Left kidney (tissue), 2 donors: ENCODE results near the gene MYOM1. TPM values are rescaled to one million over a fixed set of nuclear protein-coding genes. Genes with fewer than 3 reads are reported as not detected.
"Not testable (repeated sequence)": the region's sequence is repeated elsewhere in the genome, so short reads cannot be mapped to it uniquely, and the experiment has no call there.

Source experiments
- DNase-seq: peaks from one replicate; pipeline ENCODE4 v3.0.0-alpha.2; 2013
- polyA plus RNA-seq: library from polyadenylated mRNA; unstranded; fragments of 120-200 nt; gene quantifications from one replicate; pipeline ENCODE4 v1.2.1, GENCODE V29; 2013; ENCODE audit not compliant: insufficient read length

Gene MYOM1
- polyA plus RNA-seq, 1 donor, result 8.3 TPM

GRCh38 chr18:3086871-3087270 lies 132.9 kb downstream of the MYOM1 start:
- no peak for DNase-seq

DNA sequence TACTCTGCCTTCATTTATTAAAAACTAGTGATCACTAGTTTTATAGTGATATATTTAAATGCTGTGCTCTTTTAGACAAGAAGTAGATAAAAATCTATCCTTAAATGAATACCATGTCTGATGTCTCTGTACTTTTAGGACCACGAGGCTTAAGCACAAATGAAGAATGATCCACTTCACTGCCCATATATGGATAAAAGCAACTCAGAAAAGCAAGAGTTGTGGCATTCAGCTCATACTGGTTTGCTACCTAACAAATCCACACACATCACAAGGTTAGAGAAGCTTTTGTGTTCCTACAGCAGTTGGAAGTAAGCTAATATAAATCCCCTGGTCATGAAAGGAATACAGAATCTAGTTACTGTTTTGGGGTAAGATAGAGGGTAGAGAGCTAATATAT lies 134.2 kb downstream of the MYOM1 start:
- no peak for DNase-seq

- DNase-seq, result no peak
Observed at GRCh38 chr18:3084206-3084605, 135.6 kb downstream of the MYOM1 start.

- DNase-seq, result no peak
Observed at GRCh38 chr18:3083766-3084165, 136.0 kb downstream of the MYOM1 start.

- no peak for DNase-seq
Observed at GRCh38 chr18:3081584-3081991, 138.2 kb downstream of the MYOM1 start.

- DNase-seq, result no peak
Observed at GRCh38 chr18:3079653-3080052, 140.1 kb downstream of the MYOM1 start.

DNA sequence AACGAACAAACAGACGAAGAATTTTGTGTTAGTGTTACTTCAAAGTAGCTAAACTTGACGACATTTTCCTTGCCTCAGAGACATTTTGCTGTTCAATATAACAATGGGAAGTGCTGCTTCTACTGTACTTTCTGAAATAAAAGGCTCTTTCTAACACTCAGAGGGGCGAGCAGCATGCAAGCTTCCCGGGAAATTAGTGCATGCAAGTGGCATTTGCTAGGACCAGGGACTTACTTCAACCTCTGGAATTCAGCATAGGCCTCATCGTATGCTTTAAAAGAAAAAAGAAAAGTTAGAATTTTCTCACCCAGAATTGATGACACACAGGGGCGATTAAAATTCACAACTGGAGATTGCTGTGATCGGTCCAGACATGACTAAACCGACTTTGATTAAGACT lies 144.3 kb downstream of the MYOM1 start:
- DNase-seq, result no peak

DNA sequence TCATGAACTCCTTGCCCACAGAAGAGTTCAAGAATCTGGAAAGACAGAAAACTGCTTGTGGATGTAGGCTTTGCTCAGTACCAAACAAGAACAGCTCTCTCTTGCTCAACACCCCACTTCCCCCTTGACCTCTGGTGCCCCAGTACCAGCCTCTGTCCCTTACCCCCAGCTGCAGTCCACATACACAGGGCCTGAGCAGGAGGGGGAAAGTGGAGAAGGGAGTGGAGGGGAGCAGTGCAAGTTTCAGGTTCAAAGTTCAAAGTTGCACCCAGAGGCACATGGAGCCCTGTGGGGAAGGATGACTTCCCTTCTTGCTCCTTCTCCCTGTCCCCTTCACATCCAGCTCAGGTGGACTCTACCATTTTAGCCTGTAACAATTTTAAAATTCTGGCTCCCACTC lies 145.7 kb downstream of the MYOM1 start:
- DNase-seq, result no peak

- DNase-seq, result not testable (repeated sequence)
Observed at GRCh38 chr18:3073353-3073752, 146.4 kb downstream of the MYOM1 start.

GRCh38 chr18:3071676-3072075 lies 148.1 kb downstream of the MYOM1 start:
- DNase-seq, result no peak

- DNase-seq, result no peak
Observed at GRCh38 chr18:3069671-3070433, 149.9 kb downstream of the MYOM1 start.

GRCh38 chr18:3067722-3068121 lies 152.0 kb downstream of the MYOM1 start:
- no peak for DNase-seq

DNA sequence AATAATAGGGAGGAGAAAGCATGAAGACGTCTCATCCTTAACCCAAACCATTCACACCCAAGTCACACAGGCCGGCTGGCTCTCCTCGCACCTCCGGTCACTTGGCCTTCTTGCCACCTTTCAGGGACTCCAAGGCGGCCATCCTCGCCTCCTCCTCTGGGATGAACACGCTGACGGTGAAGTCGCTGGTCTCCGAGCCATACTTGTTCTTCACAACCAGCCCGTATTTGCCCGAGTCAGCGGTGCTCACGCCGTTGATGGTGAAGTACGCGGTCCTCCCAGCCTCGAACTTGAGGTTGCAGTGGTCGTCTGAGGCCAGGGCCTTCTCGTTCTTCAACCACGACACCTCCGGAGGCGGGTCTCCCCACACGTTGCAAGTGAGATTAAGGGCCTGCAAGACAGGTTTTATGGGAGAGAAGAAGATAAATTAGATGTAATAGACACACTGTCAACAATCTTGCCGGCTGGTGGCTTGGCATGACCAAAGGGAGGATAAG lies 152.6 kb downstream of the MYOM1 start:
- DNase-seq, result no peak

DNA sequence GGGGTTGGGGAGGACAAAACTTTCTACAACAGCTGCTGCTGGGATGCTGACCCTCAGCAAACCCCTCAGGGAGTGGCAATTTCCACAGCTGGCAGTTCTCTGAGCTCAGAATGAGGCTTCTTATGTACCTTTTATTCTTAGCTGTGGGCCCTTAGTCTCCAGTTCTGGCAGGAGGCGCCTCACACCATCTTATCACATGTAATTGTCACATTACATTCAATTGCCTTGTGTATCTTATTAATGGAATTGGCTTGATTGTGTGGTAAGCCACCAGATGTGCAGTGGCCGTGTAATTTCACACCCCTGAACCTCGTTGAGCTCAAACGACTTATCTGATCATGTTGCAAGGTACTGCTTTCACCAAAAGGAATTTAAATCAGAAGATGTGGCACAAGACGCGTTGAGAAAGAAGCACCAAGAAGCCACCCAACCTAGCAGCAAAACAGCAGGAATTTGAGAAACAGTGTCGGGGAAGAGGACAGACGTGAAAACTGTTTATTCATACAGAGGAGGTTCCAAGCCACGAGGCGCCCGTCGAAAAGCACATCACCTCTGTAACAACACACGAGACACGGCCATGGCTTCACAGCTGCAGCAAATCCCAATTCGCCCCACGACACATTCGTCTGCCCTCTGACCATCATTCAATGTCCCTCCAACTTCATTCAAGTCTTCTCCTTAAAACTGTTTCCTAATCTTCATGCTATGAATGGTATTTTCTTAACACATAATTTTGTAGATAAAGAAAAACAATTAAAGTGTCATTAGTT lies 153.2 kb downstream of the MYOM1 start:
- no peak for DNase-seq

GRCh38 chr18:3063766-3064165 lies 156.0 kb downstream of the MYOM1 start:
- not testable (repeated sequence) for DNase-seq

- peak; percentile 70 for DNase-seq
Observed at GRCh38 chr18:3062798-3063680, 156.7 kb downstream of the MYOM1 start.

DNA sequence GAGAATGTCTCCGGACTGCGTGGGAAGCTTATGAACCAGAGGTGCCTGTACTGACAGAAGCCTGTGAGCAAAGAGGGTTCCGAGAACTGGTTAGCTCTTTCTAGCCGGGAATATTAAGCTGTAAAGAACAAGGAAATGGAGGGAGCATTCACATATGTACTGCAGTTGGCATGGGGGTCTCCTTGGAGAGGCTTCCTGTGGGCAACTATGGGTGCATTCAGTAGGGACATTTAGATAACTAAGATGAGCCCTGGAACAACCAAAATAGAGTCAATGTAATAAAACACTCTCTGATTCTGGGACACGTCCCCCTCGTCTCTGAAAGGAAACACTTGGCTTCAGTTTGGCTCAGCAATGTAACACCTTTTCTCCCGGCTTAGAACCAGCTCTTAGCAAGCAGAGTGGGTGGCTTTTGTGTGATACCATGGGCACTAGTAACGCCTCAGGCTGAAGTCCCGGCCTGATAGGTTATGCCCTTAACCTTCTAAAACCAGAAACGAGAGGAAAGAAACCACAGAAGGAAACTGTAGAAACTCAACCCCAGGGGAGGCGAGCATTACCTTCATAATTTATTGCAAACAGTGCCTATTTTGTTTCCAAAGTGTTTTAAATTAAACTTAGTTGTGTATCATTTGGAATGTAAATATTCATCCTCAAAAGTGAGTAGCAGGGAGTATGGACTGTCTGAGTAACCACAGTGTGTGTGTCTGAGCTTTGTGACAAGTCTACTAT lies 158.0 kb downstream of the MYOM1 start:
- DNase-seq, result peak; percentile 50

DNA sequence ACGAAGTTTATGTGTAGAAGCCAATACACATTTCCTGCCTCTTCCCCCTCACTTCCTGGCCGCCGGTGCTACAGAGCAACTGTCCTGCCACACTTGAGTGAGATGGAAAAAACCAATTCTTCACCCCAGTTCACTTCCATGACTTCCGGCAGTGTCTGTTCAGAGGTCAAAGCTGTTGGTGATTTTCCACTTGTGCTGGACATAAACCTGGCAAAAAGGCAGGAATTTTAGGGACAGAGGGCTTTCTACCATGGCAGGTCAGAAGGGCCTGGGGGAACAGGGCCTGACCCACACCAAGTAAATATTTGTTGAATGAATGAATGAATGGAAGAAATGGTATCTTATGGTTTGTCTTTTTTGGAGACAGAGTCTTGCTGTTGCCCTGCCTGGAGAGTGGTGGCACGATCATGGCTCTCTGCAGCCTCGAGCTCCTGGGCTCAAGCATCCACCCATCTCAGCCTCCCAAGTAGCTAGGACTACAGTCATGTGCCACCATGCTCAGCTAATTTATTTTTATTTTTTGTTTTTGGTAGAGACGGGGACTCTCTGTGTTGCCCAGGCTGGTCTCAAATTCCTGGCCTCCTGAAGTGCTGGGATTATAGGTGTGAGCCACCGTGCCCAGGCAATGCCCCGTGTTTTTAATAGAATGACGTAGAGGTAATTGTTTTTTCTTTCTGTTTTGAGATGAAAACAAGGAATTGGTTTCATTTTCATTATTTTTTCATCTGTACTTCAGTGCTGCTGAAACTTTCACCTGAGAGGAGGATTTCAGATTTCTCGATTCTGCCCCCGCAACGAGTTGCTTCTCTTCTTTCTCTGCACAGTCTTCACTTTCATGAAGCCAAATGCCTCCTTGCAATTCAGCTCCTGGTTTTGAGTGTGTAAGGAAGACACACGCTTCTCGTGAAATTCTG lies 158.8 kb downstream of the MYOM1 start:
- no peak for DNase-seq

DNA sequence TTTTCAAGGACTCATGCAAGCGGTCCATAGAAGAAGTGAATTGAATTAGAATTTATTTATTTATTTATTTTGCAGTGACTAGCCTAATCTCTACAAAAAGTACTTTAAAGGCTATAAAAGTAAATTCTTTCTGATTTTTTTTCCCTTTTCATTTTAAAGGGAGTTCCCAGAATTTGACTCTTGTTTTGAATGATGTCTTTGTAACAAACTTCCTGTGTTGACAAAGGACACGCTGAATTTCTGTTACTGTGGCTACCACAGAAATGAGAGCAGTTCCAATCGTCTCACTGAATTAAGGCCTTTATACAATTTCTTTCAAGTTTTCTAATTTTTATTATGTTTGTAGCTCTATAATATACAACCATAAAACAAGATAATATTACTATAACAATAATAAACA lies 160.5 kb downstream of the MYOM1 start:
- DNase-seq, result no peak
